Neural progenitor cell (in vitro differentiated cells): ENCODE measurements around the gene EP400. TPM values are rescaled to one million over a fixed set of nuclear protein-coding genes. Genes with fewer than 3 reads are reported as not detected.

Source experiments
- DNase-seq: peaks from one replicate; pipeline ENCODE4 v3.0.0-alpha.2; 2016; ENCODE audit warnings: low spot score
- H2AFZ ChIP-seq: fragments of 200-600 bp; sonication (generic); replicated peaks from 2 replicates; pipeline ENCODE4 v1.6.1; 2016; ENCODE audit warnings: antibody characterized with exemption
- H3F3A ChIP-seq: fragments of 200-600 bp; sonication (generic); 2 replicates; pipeline ENCODE4 v1.6.1; 2016; ENCODE audit warnings: antibody characterized with exemption, low read depth
- H3K27ac ChIP-seq: fragments of 200-600 bp; sonication (generic); 2 replicates; pipeline ENCODE4 v1.5.1; 2016; ENCODE audit warnings: mild to moderate bottlenecking
- H3K27me3 ChIP-seq: fragments of 200-600 bp; sonication (generic); 2 replicates; pipeline ENCODE4 v1.6.1; 2016; ENCODE audit warnings: mild to moderate bottlenecking, moderate library complexity
- H3K36me3 ChIP-seq: fragments of 200-600 bp; sonication (generic); 2 replicates; pipeline ENCODE4 v1.5.1; 2016
- H3K4me1 ChIP-seq: fragments of 200-600 bp; sonication (generic); 2 replicates; pipeline ENCODE4 v1.6.1; 2016; ENCODE audit warnings: mixed run types
- H3K4me2 ChIP-seq: fragments of 200-600 bp; sonication (generic); 2 replicates; pipeline ENCODE4 v1.6.1; 2016
- H3K4me3 ChIP-seq: fragments of 200-600 bp; sonication (generic); 2 replicates; pipeline ENCODE4 v1.5.1; 2016
- H3K79me2 ChIP-seq: fragments of 200-600 bp; sonication (generic); 2 replicates; pipeline ENCODE4 v1.6.1; 2016; ENCODE audit warnings: low read depth
- H3K9ac ChIP-seq: fragments of 200-600 bp; sonication (generic); 2 replicates; pipeline ENCODE4 v1.6.1; 2016
- H3K9me3 ChIP-seq: fragments of 200-600 bp; sonication (generic); 2 replicates; pipeline ENCODE4 v1.5.1; 2016; ENCODE audit warnings: low read depth
- H4K20me1 ChIP-seq: fragments of 200-600 bp; sonication (generic); 2 replicates; pipeline ENCODE4 v1.6.1; 2016; ENCODE audit warnings: low read depth
- H3K27ac Mint-ChIP-seq: 3 replicates; pipeline ENCODE4 v1.8.0; 2021; ENCODE audit warnings: mixed read lengths
- H3K27me3 Mint-ChIP-seq: 2 replicates; pipeline ENCODE4 v1.8.0; 2022; ENCODE audit warnings: low read depth, mild to moderate bottlenecking, inconsistent platforms, moderate library complexity, mixed read lengths; ENCODE audit not compliant: insufficient read depth
- H3K36me3 Mint-ChIP-seq: 3 replicates; pipeline ENCODE4 v1.8.0; 2021; ENCODE audit warnings: mixed read lengths
- H3K4me1 Mint-ChIP-seq: 3 replicates; pipeline ENCODE4 v1.8.0; 2021; ENCODE audit warnings: mixed read lengths
- H3K4me3 Mint-ChIP-seq: 3 replicates; pipeline ENCODE4 v1.8.0; 2021; ENCODE audit warnings: mild to moderate bottlenecking, moderate library complexity, mixed read lengths
- H3K9me3 Mint-ChIP-seq: 3 replicates; pipeline ENCODE4 v1.8.0; 2020; ENCODE audit warnings: mixed read lengths
- EZH2 ChIP-seq: fragments of 200-600 bp; sonication (generic); IDR thresholded peaks from 2 replicates; pipeline ENCODE4 v1.6.1; 2017; ENCODE audit warnings: antibody characterized with exemption, mild to moderate bottlenecking, moderate library complexity
- EZH2phosphoT487 ChIP-seq: fragments of 200-600 bp; sonication (generic); IDR thresholded peaks from 2 replicates; pipeline ENCODE4 v1.6.1; 2017; ENCODE audit warnings: antibody characterized with exemption
- total RNA-seq: library from RNA; depleted of rRNA; stranded (reverse); fragments of >200 nt; gene quantifications from 2 replicates; pipeline ENCODE4 v1.2.3, GENCODE V29; 2015; ENCODE audit warnings: low replicate concordance
- TF ChIP-seq, protein P1 (sequence below): fragments of 200-600 bp; sonication (generic); IDR thresholded peaks from 2 replicates; pipeline ENCODE4 v1.5.1; 2017; ENCODE audit warnings: antibody characterized with exemption, mild to moderate bottlenecking

EP400 gene
- total RNA-seq, 1 donor from 2014 or later, result 16.3 TPM

DNA sequence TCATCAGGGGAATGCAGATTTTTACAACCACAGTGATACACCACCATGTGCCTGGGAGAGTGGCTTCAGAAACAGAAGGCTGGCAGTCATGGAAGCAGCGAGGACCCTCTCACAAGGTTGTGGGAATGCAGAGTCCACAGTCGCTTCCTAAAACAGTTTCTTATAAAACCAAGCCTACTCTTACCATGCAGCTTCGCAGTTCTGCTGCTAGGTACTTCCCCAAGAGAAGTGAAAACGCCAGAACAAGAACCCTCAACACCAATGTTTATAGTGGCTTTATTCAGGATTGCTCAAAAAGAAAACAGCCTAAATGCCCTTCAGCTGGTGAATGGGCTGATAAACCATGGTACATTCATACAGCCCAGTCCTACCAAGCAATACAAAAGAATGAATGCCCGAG, 107.2 kb downstream of the EP400 start:
- DNase-seq, result no peak
- H3K9me3 ChIP-seq, result no peaks in the 10 kb centered on the region
- no peak overlapping the region for H3K4me2 ChIP-seq
- Mint-ChIP-seq H3K27ac (no peak overlapping the region), H3K36me3 (peaks cover 32% of the 10 kb centered on the region), H3K4me1 (peaks cover 14% of the 10 kb centered on the region), H3K4me3 (no peak overlapping the region), H3K27me3 (peaks cover 5% of the 10 kb centered on the region), H3K9me3 (no peaks in the 10 kb centered on the region)
- H3K4me3 ChIP-seq, result no peak overlapping the region
- H2AFZ ChIP-seq, result no peak overlapping the region
- H3K27ac ChIP-seq, result no peak overlapping the region
- H3K4me1 ChIP-seq, result no peaks in the 10 kb centered on the region
- no peaks in the 10 kb centered on the region for H3K36me3 ChIP-seq
- no peaks in the 10 kb centered on the region for H3K79me2 ChIP-seq
- no peaks in the 10 kb centered on the region for H3K27me3 ChIP-seq
- H3K9ac ChIP-seq, result no peak overlapping the region
- H4K20me1 ChIP-seq, result no peaks in the 10 kb centered on the region
- TF ChIP-seq, protein P1, sequence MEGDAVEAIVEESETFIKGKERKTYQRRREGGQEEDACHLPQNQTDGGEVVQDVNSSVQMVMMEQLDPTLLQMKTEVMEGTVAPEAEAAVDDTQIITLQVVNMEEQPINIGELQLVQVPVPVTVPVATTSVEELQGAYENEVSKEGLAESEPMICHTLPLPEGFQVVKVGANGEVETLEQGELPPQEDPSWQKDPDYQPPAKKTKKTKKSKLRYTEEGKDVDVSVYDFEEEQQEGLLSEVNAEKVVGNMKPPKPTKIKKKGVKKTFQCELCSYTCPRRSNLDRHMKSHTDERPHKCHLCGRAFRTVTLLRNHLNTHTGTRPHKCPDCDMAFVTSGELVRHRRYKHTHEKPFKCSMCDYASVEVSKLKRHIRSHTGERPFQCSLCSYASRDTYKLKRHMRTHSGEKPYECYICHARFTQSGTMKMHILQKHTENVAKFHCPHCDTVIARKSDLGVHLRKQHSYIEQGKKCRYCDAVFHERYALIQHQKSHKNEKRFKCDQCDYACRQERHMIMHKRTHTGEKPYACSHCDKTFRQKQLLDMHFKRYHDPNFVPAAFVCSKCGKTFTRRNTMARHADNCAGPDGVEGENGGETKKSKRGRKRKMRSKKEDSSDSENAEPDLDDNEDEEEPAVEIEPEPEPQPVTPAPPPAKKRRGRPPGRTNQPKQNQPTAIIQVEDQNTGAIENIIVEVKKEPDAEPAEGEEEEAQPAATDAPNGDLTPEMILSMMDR, result no peak
- no peak for TF ChIP-seq EZH2phosphoT487
- TF ChIP-seq EZH2, result no peak
- no peaks in the 10 kb centered on the region for H3F3A ChIP-seq

DNA sequence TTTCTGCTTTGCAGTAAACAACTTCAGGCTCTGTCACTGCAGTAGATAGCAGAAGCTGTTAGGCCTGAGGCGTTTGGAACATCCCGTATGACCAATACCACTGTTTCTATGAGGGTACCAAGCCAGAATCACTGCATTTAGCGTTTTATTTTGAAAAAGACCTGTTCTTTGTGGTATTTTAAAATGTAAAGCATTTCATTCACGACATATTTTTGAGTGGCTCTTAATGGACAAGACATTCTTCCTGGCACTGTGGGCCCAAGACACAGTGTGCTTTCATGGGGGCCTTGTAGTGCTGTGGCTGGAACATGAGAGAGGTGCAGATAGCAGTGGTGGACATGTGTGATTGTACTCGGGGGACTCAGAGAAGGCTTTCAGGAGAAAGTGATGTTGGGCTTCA, 107.9 kb downstream of the EP400 start:
- Mint-ChIP-seq H3K27me3 (peaks cover 5% of the 10 kb centered on the region), H3K4me3 (no peak overlapping the region), H3K9me3 (no peaks in the 10 kb centered on the region), H3K4me1 (peaks cover 20% of the 10 kb centered on the region), H3K27ac (peak overlapping the region; percentile 2), H3K36me3 (peaks cover 31% of the 10 kb centered on the region)
- H3K4me3 ChIP-seq, result no peak overlapping the region
- H2AFZ ChIP-seq, result no peak overlapping the region
- no peaks in the 10 kb centered on the region for H3F3A ChIP-seq
- H3K27ac ChIP-seq, result no peak overlapping the region
- no peak for DNase-seq
- H3K9me3 ChIP-seq, result no peaks in the 10 kb centered on the region
- H3K27me3 ChIP-seq, result no peaks in the 10 kb centered on the region
- no peaks in the 10 kb centered on the region for H3K36me3 ChIP-seq
- H3K9ac ChIP-seq, result no peak overlapping the region
- no peaks in the 10 kb centered on the region for H4K20me1 ChIP-seq
- TF ChIP-seq EZH2 (no peak), EZH2phosphoT487 (no peak)
- TF ChIP-seq, protein P1, result no peak
- H3K4me2 ChIP-seq, result no peak overlapping the region
- H3K79me2 ChIP-seq, result no peaks in the 10 kb centered on the region
- no peaks in the 10 kb centered on the region for H3K4me1 ChIP-seq

DNA sequence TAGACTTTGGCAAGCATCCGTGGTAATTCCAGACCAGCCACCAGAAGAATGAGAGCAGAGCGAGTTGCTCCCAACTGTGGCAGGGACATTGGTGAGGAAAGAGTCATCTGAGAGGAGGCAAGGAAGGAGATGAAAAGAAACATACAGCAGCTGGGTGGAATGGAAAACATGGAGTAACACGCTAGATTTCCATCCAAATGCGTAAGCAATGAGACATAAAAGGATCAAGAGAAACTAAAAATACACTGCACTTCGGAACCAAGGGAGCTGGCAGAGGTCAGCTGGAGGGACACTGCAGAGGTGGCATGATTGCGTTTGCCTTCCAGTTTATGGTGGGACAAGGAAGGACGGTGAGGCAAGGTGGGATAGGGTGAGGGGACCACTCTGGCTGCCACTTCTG, 111.5 kb downstream of the EP400 start:
- Histone ChIP-seq H3K27ac (no peak overlapping the region), H3F3A (no peaks in the 10 kb centered on the region), H3K4me2 (no peak overlapping the region), H3K9ac (no peak overlapping the region), H3K36me3 (no peaks in the 10 kb centered on the region), H3K27me3 (no peaks in the 10 kb centered on the region), H4K20me1 (no peaks in the 10 kb centered on the region), H3K4me1 (no peaks in the 10 kb centered on the region), H3K4me3 (no peak overlapping the region), H2AFZ (no peak overlapping the region), H3K79me2 (no peaks in the 10 kb centered on the region), H3K9me3 (no peaks in the 10 kb centered on the region)
- Mint-ChIP-seq H3K27me3 (peaks cover 2% of the 10 kb centered on the region), H3K9me3 (no peaks in the 10 kb centered on the region), H3K4me1 (peaks cover 24% of the 10 kb centered on the region), H3K27ac (peak overlapping the region; percentile 10), H3K4me3 (no peak overlapping the region), H3K36me3 (peaks cover 33% of the 10 kb centered on the region)
- DNase-seq, result no peak
- TF ChIP-seq, protein P1, result no peak
- TF ChIP-seq EZH2phosphoT487 (no peak), EZH2 (no peak)
